ENCODE measurements around the gene MYOM1.
"Not testable (repeated sequence)": the region's sequence is repeated elsewhere in the genome, so short reads cannot be mapped to it uniquely, and the experiment has no call there.

DNA sequence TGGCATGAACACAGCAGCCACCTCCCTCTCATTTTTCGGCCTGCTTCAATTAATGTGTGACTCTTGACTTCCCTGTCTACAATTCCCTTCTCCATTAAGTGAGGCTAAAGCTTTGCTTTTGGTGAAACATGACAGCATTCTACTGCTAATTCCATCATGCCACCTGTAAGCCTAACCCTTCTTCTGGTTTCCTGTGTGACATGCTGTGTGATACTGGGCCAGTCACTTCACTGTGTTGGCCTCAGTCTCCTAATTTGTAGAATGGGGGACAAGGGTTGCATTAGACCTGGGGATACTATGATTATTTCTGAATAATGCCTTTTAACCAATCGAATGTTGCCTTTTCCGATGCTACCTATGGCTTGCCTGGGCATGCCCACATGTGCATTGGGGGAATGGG is 146.4 kb downstream of the MYOM1 start:
- TF ChIP-seq, protein P1, sequence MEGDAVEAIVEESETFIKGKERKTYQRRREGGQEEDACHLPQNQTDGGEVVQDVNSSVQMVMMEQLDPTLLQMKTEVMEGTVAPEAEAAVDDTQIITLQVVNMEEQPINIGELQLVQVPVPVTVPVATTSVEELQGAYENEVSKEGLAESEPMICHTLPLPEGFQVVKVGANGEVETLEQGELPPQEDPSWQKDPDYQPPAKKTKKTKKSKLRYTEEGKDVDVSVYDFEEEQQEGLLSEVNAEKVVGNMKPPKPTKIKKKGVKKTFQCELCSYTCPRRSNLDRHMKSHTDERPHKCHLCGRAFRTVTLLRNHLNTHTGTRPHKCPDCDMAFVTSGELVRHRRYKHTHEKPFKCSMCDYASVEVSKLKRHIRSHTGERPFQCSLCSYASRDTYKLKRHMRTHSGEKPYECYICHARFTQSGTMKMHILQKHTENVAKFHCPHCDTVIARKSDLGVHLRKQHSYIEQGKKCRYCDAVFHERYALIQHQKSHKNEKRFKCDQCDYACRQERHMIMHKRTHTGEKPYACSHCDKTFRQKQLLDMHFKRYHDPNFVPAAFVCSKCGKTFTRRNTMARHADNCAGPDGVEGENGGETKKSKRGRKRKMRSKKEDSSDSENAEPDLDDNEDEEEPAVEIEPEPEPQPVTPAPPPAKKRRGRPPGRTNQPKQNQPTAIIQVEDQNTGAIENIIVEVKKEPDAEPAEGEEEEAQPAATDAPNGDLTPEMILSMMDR (IDR thresholded peaks at IDR 0.05) = not testable (repeated sequence)
- TF ChIP-seq POLR2A (IDR thresholded peaks at IDR 0.05) = not testable (repeated sequence)

Measured in uterus (tissue), 2 donors.